ENCODE results near the gene TM7SF2. TPM values are rescaled to one million over a fixed set of nuclear protein-coding genes. Genes with fewer than 3 reads are reported as not detected.

TM7SF2 gene
- total RNA-seq, 2 experiments from 2014 or later: 20.0 to 20.4 TPM

DNA sequence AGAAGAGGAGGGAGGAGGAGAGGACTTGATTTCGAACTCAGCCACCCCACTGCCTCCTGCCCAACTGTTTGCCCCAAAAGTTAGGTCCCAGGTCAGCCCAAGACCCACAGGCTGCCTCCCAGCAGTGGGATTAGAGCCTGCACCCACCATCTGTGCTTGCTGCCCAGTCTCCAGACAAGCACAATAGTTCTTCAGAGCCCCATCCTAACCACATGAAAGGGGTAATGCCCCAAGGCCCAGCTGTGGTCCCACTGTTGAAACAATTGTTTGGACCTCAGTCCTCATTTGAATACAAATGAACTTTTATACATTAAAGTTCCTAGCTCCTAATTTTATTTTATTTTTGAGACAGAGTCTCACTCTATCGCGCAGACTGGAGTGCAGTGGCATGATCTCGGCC lies 21.0 kb upstream of the TM7SF2 start:
- Histone ChIP-seq H3K9me3 (ENCODE audit: control insufficient read depth in 1 of 2, insufficient read depth in 1 of 2, low read length in 2 of 2) (no peaks in the 10 kb centered on the region), H3K27me3 (ENCODE audit: control insufficient read depth in 1 of 2, insufficient read depth in 2 of 2, low read length in 2 of 2) (no peaks in the 10 kb centered on the region), H3K4me1 (ENCODE audit: insufficient read depth, low read length) (peaks cover 3% of the 10 kb centered on the region), H3K27ac (ENCODE audit: low read depth in 1 of 2, low read length in 2 of 2) (no peak overlapping the region), H3K36me3 (ENCODE audit: insufficient read depth, low read length) (peaks cover 39% of the 10 kb centered on the region), H3K4me3 (ENCODE audit: low read length) (no peak overlapping the region)
- ATAC-seq (ENCODE audit: poor library complexity): no peak
- Mint-ChIP-seq H3K36me3 (ENCODE audit: low read depth) (peaks cover 39% of the 10 kb centered on the region), H3K4me3 (no peak overlapping the region), H3K9me3 (no peaks in the 10 kb centered on the region), H3K4me1 (ENCODE audit: low read depth) (peaks cover 7% of the 10 kb centered on the region), H3K27ac (no peak overlapping the region), H3K27me3 (no peaks in the 10 kb centered on the region)
- DNase-seq: no peak
- intact Hi-C loops (cut with DNase I, micrococcal nuclease): no loop called here
- ChIA-PET POLR2A (interaction anchor here (1.5 kb wide), 1 partner anchor 31 kb away, joined by 7 read pairs; the partner anchor contains the start of genes FAU and MRPL49), CTCF (interaction anchor here (1.4 kb wide), 1 partner anchor 20 kb away, joined by 4 read pairs; no protein-coding TSS in a partner anchor)
- TF ChIP-seq, protein P1, sequence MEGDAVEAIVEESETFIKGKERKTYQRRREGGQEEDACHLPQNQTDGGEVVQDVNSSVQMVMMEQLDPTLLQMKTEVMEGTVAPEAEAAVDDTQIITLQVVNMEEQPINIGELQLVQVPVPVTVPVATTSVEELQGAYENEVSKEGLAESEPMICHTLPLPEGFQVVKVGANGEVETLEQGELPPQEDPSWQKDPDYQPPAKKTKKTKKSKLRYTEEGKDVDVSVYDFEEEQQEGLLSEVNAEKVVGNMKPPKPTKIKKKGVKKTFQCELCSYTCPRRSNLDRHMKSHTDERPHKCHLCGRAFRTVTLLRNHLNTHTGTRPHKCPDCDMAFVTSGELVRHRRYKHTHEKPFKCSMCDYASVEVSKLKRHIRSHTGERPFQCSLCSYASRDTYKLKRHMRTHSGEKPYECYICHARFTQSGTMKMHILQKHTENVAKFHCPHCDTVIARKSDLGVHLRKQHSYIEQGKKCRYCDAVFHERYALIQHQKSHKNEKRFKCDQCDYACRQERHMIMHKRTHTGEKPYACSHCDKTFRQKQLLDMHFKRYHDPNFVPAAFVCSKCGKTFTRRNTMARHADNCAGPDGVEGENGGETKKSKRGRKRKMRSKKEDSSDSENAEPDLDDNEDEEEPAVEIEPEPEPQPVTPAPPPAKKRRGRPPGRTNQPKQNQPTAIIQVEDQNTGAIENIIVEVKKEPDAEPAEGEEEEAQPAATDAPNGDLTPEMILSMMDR (IDR thresholded peaks at IDR 0.05): no peak

DNA sequence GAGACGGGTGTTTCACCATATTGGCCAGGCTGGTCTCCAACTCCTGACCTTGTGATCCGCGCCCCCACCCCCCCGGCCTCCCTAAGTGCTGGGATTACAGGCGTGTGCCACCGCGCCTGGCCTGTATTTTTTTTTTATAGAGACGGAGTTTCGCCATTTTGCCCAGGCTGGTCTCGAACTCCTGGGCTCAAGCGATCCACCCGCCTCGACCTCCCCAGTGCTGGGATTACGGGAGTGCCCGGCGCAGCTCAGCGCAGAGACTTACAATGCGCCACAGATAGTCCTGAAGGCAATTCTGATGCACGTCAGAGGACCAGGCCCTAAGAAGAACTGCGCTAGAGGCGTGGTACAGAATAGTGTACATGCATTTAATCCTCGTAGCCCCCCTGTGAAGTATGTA lies 16.2 kb upstream of the TM7SF2 start:
- no peaks in the 10 kb centered on the region for H3K27me3 Mint-ChIP-seq

DNA sequence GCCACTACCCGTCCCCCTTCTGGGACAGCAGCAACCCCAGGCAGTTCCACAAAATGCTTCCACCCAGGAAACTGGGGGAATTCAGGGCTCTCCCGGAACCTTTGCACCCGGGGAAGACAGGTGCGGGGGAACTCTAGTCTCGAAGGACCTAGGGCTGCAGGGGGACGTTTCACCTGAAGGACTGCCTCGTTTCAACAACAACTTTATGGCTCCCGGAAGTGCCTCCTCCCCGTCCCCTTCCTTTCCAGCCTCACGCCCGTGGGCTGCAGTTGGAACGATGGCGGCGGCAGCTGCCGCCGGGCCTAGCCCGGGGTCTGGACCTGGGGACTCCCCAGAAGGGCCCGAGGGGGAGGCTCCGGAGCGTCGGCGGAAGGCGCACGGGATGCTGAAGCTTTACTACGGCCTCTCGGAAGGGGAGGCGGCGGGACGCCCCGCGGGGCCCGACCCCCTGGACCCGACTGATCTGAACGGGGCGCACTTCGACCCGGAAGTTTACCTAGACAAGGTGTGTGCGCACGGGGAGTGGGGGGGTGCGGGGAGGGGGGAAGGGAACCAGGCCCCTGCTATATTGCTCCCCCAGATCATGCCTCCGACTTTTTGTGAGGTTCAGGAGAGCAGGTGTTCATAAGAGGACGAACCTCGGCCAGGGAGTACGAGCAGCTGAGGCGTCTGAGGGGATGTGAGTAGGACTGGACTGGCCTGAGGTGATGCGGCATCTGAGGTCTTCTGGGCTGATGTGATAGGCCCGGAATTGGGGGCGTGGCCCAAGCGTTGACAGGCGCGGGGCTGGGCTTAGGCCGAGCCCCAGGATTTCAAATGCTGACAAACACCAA lies 15.5 kb upstream of the TM7SF2 start, which contains the start of gene VPS51:
TSS of gene VPS51 (plus strand) at position 241 of the 833 bp plus-strand sequence. CDS start at position 278, 37 bp downstream.
- Histone ChIP-seq H3K36me3 (ENCODE audit: insufficient read depth, low read length) (peaks cover 17% of the 10 kb centered on the region), H3K9me3 (ENCODE audit: control insufficient read depth in 1 of 2, insufficient read depth in 1 of 2, low read length in 2 of 2) (no peaks in the 10 kb centered on the region), H3K4me1 (ENCODE audit: insufficient read depth, low read length) (peaks cover 23% of the 10 kb centered on the region), H3K27ac (ENCODE audit: low read depth in 1 of 2, low read length in 2 of 2) (peak within 1 kb of the TSS; percentile 78 to 85), H3K27me3 (ENCODE audit: control insufficient read depth in 1 of 2, insufficient read depth in 2 of 2, low read length in 2 of 2) (no peaks in the 10 kb centered on the region), H3K4me3 (ENCODE audit: low read length) (peak within 1 kb of the TSS; percentile 79)
- POLR2A ChIA-PET: interaction anchor here (0.6 to 6.9 kb wide), 22 partner anchors 9 to 1249 kb away, joined by 3 to 91 read pairs (median 4); partner anchors contain the start of genes ARL2, BRMS1, CAPN1 and CCDC85B
- ATAC-seq (ENCODE audit: poor library complexity) (peak; percentile 85), DNase-seq (peak; percentile 76 to 94 (median 83))
- Mint-ChIP-seq H3K4me1 (ENCODE audit: low read depth) (peaks cover 21% of the 10 kb centered on the region), H3K27ac (peak within 1 kb of the TSS; percentile 98), H3K27me3 (no peaks in the 10 kb centered on the region), H3K4me3 (peak within 1 kb of the TSS; percentile 96), H3K9me3 (no peaks in the 10 kb centered on the region), H3K36me3 (ENCODE audit: low read depth) (peaks cover 30% of the 10 kb centered on the region)
- CTCF ChIA-PET: interaction anchor here (0.5 to 6.6 kb wide), 4 partner anchors 16 to 75 kb away, joined by 3 to 58 read pairs (median 4); partner anchors contain the start of genes TM7SF2 and ZNHIT2
- TF ChIP-seq, protein P1 (IDR thresholded peaks at IDR 0.05): no peak
- intact Hi-C loops (cut with DNase I, micrococcal nuclease): loop anchor here (1.0 kb wide), 5 partner anchors 12 to 38 kb away; partner anchors contain the start of genes CDCA5 (in 2 of the 2), ZFPL1 (in 2 of the 2), ZNHIT2 (in 2 of the 2) and FAU (in 1 of the 2)

More for the DNA sequence above, 16.2 kb upstream of the TM7SF2 start:
- Histone ChIP-seq H3K4me3 (ENCODE audit: low read length) (peak overlapping the region; percentile 79), H3K27me3 (ENCODE audit: control insufficient read depth in 1 of 2, insufficient read depth in 2 of 2, low read length in 2 of 2) (no peaks in the 10 kb centered on the region), H3K4me1 (ENCODE audit: insufficient read depth, low read length) (peaks cover 23% of the 10 kb centered on the region), H3K36me3 (ENCODE audit: insufficient read depth, low read length) (peaks cover 13% of the 10 kb centered on the region), H3K9me3 (ENCODE audit: control insufficient read depth in 1 of 2, insufficient read depth in 1 of 2, low read length in 2 of 2) (no peaks in the 10 kb centered on the region), H3K27ac (ENCODE audit: low read depth in 1 of 2, low read length in 2 of 2) (peak overlapping the region; percentile 78 to 85)
- H3K36me3 Mint-ChIP-seq (ENCODE audit: low read depth): peaks cover 24% of the 10 kb centered on the region
- TF ChIP-seq, protein P1 (IDR thresholded peaks at IDR 0.05): no peak
- DNase-seq: peak in 1 of 14 experiments; percentile 40
- peak overlapping the region; percentile 96 for H3K4me3 Mint-ChIP-seq
- POLR2A ChIA-PET: interaction anchor here (1.1 to 6.9 kb wide), 10 partner anchors 9 to 795 kb away, joined by 3 to 91 read pairs (median 7); partner anchors contain the start of genes CAPN1, CCDC85B, CDCA5 and FAU
- H3K4me1 Mint-ChIP-seq (ENCODE audit: low read depth): peaks cover 21% of the 10 kb centered on the region
- intact Hi-C loops (cut with DNase I, micrococcal nuclease): no loop called here
- CTCF ChIA-PET: interaction anchor here (1.0 to 6.6 kb wide), 3 partner anchors 15 to 22 kb away, joined by 3 to 58 read pairs (median 9); partner anchors contain the start of genes TM7SF2 and ZNHIT2
- no peaks in the 10 kb centered on the region for H3K9me3 Mint-ChIP-seq
- no peak for ATAC-seq (ENCODE audit: poor library complexity)
- peak overlapping the region; percentile 98 for H3K27ac Mint-ChIP-seq
